RWPE1 (cell line): ENCODE data around the gene PSMD9.

ENCODE experiments used
- CTCF ChIA-PET: fragments of 350-600 bp; sonication (Branson Sonifier 250); formaldehyde crosslinking; extraction: SDS; loops from one replicate; lab custom pipeline; 2021; lab: Yijun Ruan, JAX
- POLR2A ChIA-PET: fragments of 400-600 bp; formaldehyde crosslinking; extraction: SDS; loops from one replicate; lab custom pipeline; 2020; ENCODE audit warnings: antibody characterized with exemption; ENCODE audit not compliant: low non-redundant PET; lab: Yijun Ruan, JAX
- DNase-seq: peaks from one replicate; pipeline ENCODE4 v3.0.0; 2012; ENCODE audit warnings: low spot score
- H3K27ac ChIP-seq: fragments of 450-650 bp; 2 replicates; pipeline ENCODE4 v1.5.1; 2017
- CTCF ChIP-seq: fragments of 450-650 bp; conservative IDR thresholded peaks from 2 replicates; pipeline ENCODE4 v1.5.1; 2017; ENCODE audit warnings: low read depth, mild to moderate bottlenecking

The PSMD9 gene

GRCh38 chr12:121905746-121906145 is 17.2 kb downstream of the PSMD9 start:
- 0 out of 2 replicates have a peak overlapping the region, but pooled peaks have one; percentile 21 for H3K27ac ChIP-seq
- no peak for TF ChIP-seq CTCF
- POLR2A ChIA-PET, result no interaction called here
- CTCF ChIA-PET, result no interaction called here
- DNase-seq, result no peak

DNA sequence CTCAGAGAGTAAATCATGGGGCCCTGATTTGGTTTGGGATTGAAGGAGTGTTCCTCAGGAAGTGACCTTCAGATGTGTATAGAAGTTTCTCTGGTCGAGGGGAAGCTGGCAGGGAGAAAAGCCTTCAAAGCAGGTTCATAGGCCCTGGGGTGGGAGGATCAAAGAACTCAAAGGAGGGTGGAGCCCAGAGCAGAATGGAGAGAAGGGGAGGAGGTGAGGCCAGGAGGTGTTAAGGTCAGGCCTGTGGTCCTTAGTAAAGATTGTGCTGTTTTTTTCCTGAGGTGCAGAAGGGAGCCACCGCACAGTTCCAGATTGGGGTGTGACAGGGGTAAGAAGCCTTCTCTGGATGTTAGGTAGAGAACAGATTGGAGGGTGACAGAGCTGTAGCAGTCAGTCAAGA is 20.1 kb downstream of the PSMD9 start:
- no peak for TF ChIP-seq CTCF
- POLR2A ChIA-PET, result no interaction called here
- peak overlapping the region; percentile 4; the same call in 1 of the 2 replicates for H3K27ac ChIP-seq
- CTCF ChIA-PET, result interaction anchor here (0.6 to 0.7 kb wide), 2 partner anchors 20 to 178 kb away, joined by 3 to 4 read pairs; partner anchors contain the start of gene PSMD9
- DNase-seq, result no peak

DNA sequence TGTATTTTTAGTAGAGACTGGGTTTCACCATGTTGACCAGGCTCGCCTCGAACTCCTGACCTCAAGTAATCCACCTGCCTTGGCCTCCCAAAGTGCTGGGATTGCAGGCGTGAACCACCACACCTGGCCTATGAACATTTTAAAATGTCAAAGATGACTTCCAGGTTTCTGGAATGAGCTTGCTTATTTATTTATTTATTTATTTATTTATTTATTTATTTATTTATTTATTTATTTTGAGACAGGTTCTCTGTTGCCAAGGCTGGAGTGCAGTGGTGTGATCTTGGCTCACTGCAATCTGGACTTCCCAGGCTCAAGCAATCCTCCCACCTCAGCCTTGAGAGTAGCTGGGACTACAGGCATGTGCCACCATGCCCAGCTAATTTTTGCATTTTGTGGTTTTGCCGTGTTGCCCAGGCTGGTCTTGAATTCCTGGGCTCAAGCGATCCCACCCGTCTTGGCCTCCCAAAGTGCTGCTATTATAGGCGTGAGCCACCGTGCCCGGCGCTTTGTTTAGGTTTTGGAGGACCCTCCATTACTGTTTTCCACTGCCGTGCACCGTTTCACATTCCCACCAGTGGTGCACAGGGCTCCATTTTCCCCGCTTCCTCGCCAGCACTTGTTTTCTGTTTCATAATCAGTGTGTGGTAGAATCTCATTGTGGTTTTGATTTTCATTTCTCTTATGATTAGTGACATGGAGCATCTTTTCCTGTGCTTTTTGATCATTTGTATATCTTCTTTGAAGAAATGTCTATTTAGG is 23.4 kb downstream of the PSMD9 start:
- ChIA-PET POLR2A (no interaction called here), CTCF (interaction anchor here (0.5 kb wide), 1 partner anchor 62 kb away, joined by 3 read pairs; no protein-coding TSS in a partner anchor)
- no peak for DNase-seq
- TF ChIP-seq CTCF, result no peak
- H3K27ac ChIP-seq, result peak overlapping the region; percentile 79

GRCh38 chr12:121915841-121916321 is 27.3 kb downstream of the PSMD9 start:
- no peak for DNase-seq
- POLR2A ChIA-PET, result no interaction called here
- CTCF ChIA-PET, result interaction anchor here (0.5 to 1.0 kb wide), 4 partner anchors 17 to 436 kb away, joined by 3 to 5 read pairs (median 4); partner anchors contain the start of gene PSMD9
- no peak for TF ChIP-seq CTCF
- H3K27ac ChIP-seq, result peak overlapping the region; percentile 40; the same call in 1 of the 2 replicates

DNA sequence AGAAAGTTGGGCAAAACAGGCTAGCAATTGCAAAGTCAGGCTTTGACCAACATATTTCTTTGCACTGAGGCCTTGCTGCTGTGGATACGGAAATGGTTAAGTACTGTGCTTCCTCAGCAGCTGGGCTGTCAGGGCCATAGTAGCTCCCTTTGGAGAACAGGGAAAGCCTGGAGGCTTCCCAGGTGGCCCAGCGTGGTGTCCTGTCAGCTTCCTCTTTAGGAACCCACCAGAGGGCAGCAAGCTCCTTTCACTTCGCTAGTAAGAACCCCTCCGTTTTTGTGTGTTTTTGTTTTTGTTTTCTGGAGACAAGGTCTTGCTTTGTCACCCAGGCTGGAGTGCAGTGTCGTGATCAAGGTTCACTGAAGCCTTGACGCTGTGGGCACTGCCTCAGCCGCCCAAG is 28.1 kb downstream of the PSMD9 start:
- ChIA-PET CTCF (interaction anchor here (0.7 to 1.0 kb wide), 3 partner anchors 10 to 210 kb away, joined by 3 to 5 read pairs (median 4); partner anchors contain the start of gene PSMD9), POLR2A (interaction anchor here (0.7 kb wide), 1 partner anchor 278 kb away, joined by 3 read pairs; no protein-coding TSS in a partner anchor)
- no peak for TF ChIP-seq CTCF
- no peak for DNase-seq
- peak overlapping the region; percentile 81 for H3K27ac ChIP-seq

- DNase-seq, result peak; percentile 59
- ChIA-PET POLR2A (no interaction called here), CTCF (interaction anchor here (0.6 to 1.0 kb wide), 3 partner anchors 11 to 235 kb away, joined by 3 to 5 read pairs (median 3); no protein-coding TSS in a partner anchor)
- H3K27ac ChIP-seq, result peak within 1 kb of the TSS; percentile 81
- TF ChIP-seq CTCF, result peak; percentile 67
These were observed 29.5 kb downstream of the PSMD9 start, which contains the start of gene CFAP251 for GRCh38 chr12:121917950-121918678. TSS of gene CFAP251 (plus strand) at chr12:121918592. CDS start at chr12:121921306, 2,714 bp downstream.
